Measurements from ENCODE around the gene KRT34.

DNA sequence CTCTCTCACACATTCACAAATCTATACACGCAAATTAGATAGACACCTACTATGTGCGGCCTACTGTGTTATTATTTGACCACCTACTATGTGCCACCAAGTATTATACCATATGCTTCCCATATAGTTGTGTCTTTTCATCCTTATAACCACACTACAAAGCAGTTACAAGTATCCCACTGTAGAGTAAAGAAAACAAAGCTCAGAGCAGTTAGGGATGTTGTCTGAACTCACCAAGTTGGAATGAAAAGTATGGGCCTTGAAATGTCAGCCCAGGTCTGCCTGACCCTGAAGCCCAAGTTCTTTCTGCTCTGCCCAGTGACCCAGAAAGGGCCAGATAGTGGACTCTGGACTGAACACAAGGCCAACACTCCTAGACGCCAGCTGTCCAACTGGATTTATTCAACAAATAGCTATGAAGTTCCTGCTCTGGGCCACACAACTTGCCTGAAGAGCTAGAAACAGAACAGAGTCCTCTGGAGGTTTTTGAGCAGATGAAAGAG, 33.8 kb upstream of the KRT34 start:
- TF ChIP-seq SP1 (IDR thresholded peaks at IDR 0.05; ENCODE audit: low read depth) (no peak), CEBPB (IDR thresholded peaks at IDR 0.05; ENCODE audit: low read depth) (no peak), YY1 (IDR thresholded peaks at IDR 0.05; ENCODE audit: extremely low read depth, insufficient replicate concordance, low read depth, low read length) (no peak), POLR2A (IDR thresholded peaks at IDR 0.05; ENCODE audit: borderline replicate concordance, extremely low read depth, insufficient read depth, insufficient read length) (no peak), FOSL1 (IDR thresholded peaks at IDR 0.05; ENCODE audit: low read depth) (no peak), RAD21 (IDR thresholded peaks at IDR 0.05; ENCODE audit: low read depth) (no peak), POLR2AphosphoS5 (IDR thresholded peaks at IDR 0.05; ENCODE audit: low read depth, low read length) (no peak), EZH2 (IDR thresholded peaks at IDR 0.05) (no peak)
- TF ChIP-seq, protein P1, sequence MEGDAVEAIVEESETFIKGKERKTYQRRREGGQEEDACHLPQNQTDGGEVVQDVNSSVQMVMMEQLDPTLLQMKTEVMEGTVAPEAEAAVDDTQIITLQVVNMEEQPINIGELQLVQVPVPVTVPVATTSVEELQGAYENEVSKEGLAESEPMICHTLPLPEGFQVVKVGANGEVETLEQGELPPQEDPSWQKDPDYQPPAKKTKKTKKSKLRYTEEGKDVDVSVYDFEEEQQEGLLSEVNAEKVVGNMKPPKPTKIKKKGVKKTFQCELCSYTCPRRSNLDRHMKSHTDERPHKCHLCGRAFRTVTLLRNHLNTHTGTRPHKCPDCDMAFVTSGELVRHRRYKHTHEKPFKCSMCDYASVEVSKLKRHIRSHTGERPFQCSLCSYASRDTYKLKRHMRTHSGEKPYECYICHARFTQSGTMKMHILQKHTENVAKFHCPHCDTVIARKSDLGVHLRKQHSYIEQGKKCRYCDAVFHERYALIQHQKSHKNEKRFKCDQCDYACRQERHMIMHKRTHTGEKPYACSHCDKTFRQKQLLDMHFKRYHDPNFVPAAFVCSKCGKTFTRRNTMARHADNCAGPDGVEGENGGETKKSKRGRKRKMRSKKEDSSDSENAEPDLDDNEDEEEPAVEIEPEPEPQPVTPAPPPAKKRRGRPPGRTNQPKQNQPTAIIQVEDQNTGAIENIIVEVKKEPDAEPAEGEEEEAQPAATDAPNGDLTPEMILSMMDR (IDR thresholded peaks at IDR 0.05 in 2 of 3, conservative IDR thresholded peaks at IDR 0.05 in 1 of 3; ENCODE audit: borderline replicate concordance in 1 of 3, insufficient read depth in 1 of 3, low read depth in 2 of 3, low read length in 2 of 3), result no peak
- TF ChIP-seq, protein P2, sequence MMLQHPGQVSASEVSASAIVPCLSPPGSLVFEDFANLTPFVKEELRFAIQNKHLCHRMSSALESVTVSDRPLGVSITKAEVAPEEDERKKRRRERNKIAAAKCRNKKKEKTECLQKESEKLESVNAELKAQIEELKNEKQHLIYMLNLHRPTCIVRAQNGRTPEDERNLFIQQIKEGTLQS (IDR thresholded peaks at IDR 0.05), result no peak
- TF ChIP-seq, protein P3, sequence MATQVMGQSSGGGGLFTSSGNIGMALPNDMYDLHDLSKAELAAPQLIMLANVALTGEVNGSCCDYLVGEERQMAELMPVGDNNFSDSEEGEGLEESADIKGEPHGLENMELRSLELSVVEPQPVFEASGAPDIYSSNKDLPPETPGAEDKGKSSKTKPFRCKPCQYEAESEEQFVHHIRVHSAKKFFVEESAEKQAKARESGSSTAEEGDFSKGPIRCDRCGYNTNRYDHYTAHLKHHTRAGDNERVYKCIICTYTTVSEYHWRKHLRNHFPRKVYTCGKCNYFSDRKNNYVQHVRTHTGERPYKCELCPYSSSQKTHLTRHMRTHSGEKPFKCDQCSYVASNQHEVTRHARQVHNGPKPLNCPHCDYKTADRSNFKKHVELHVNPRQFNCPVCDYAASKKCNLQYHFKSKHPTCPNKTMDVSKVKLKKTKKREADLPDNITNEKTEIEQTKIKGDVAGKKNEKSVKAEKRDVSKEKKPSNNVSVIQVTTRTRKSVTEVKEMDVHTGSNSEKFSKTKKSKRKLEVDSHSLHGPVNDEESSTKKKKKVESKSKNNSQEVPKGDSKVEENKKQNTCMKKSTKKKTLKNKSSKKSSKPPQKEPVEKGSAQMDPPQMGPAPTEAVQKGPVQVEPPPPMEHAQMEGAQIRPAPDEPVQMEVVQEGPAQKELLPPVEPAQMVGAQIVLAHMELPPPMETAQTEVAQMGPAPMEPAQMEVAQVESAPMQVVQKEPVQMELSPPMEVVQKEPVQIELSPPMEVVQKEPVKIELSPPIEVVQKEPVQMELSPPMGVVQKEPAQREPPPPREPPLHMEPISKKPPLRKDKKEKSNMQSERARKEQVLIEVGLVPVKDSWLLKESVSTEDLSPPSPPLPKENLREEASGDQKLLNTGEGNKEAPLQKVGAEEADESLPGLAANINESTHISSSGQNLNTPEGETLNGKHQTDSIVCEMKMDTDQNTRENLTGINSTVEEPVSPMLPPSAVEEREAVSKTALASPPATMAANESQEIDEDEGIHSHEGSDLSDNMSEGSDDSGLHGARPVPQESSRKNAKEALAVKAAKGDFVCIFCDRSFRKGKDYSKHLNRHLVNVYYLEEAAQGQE (IDR thresholded peaks at IDR 0.05; ENCODE audit: low read depth), result no peak

Data from HCT116 (cell line).